Measurements from ENCODE around the gene LRRC4B.

DNA sequence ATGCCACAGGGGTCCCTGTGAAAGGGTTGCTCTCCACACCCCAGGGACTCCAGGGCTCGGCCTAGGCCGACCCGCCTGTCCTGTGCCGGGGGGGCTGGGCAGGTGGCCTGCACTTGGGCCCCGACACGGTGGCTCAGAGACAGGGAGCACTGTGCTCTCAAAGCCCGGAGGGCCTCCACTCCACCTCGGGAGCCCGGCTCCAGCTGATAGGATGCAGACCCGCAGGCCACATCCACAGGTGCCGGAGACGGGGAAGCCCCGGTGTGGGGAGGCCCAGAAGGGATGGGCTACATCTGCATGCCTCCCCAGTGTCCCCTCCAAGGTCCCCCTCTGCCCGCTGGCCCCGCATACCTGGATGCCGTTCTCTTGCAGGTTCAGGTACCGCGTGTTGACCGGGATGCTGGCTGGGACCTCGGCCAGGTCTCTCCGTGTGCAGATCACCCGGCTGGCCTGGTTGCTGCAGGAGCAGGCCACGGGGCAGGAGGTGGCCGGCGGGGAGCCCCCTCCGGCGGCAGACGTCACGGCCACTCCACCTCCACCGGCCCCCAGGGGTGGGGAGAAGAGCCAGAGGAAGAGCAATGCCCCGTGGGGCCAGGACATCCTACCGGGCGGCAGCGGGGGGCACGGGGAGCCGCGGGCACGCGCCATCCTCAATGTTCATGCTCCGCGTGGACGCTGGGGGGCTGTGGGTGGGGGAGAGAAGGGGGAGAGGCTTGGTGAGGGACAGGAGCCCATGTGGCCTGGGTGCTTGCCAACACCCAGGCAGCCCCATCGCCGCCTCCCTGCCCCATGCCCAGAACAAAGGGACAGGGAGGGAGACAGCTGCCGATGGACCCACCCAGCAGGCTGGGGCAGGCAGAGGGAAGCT is 19.8 kb downstream of the LRRC4B start:
- no peak for TF ChIP-seq CHD1 (IDR thresholded peaks at IDR 0.05; ENCODE audit: low read depth, low read length)
- TF ChIP-seq, protein P1, sequence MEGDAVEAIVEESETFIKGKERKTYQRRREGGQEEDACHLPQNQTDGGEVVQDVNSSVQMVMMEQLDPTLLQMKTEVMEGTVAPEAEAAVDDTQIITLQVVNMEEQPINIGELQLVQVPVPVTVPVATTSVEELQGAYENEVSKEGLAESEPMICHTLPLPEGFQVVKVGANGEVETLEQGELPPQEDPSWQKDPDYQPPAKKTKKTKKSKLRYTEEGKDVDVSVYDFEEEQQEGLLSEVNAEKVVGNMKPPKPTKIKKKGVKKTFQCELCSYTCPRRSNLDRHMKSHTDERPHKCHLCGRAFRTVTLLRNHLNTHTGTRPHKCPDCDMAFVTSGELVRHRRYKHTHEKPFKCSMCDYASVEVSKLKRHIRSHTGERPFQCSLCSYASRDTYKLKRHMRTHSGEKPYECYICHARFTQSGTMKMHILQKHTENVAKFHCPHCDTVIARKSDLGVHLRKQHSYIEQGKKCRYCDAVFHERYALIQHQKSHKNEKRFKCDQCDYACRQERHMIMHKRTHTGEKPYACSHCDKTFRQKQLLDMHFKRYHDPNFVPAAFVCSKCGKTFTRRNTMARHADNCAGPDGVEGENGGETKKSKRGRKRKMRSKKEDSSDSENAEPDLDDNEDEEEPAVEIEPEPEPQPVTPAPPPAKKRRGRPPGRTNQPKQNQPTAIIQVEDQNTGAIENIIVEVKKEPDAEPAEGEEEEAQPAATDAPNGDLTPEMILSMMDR (conservative IDR thresholded peaks at IDR 0.05; ENCODE audit: low read depth, low read length): no peak
- TF ChIP-seq MXI1 (IDR thresholded peaks at IDR 0.05; ENCODE audit: borderline replicate concordance, low read depth, low read length): no peak
- no peak for TF ChIP-seq POLR2A (IDR thresholded peaks at IDR 0.05; ENCODE audit: low read depth, low read length)
- no peak for TF ChIP-seq RFX5 (IDR thresholded peaks at IDR 0.05; ENCODE audit: low read depth, low read length)
- no peak for TF ChIP-seq MAFK (IDR thresholded peaks at IDR 0.05; ENCODE audit: low read depth, low read length)
- TF ChIP-seq MAZ (IDR thresholded peaks at IDR 0.05; ENCODE audit: borderline replicate concordance, low read depth, low read length): no peak
- TF ChIP-seq SMC3 (IDR thresholded peaks at IDR 0.05; ENCODE audit: low read depth, low read length): no peak
- TF ChIP-seq, protein P2, sequence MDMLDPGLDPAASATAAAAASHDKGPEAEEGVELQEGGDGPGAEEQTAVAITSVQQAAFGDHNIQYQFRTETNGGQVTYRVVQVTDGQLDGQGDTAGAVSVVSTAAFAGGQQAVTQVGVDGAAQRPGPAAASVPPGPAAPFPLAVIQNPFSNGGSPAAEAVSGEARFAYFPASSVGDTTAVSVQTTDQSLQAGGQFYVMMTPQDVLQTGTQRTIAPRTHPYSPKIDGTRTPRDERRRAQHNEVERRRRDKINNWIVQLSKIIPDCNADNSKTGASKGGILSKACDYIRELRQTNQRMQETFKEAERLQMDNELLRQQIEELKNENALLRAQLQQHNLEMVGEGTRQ (IDR thresholded peaks at IDR 0.05; ENCODE audit: low read depth, low read length): no peak
- no peak for TF ChIP-seq RCOR1 (IDR thresholded peaks at IDR 0.05; ENCODE audit: insufficient replicate concordance, low read length)
- no peak for TF ChIP-seq RAD21 (IDR thresholded peaks at IDR 0.05; ENCODE audit: low read length)

Measured in IMR-90 (cell line).